Stimulated activated CD4-positive, alpha-beta T cell treated with anti-CD3 and anti-CD28 coated beads, Interleukin-15, amount 100 ng/mL, for 24 hours (primary cell): ENCODE measurements around the gene ZNF135.

Experiments used
- DNase-seq: peaks from one replicate; pipeline ENCODE4 v3.0.0-alpha.2; 2020

Gene ZNF135

GRCh38 chr19:58096884-58097283 is 37.8 kb downstream of the ZNF135 start:
- DNase-seq = no peak

DNA sequence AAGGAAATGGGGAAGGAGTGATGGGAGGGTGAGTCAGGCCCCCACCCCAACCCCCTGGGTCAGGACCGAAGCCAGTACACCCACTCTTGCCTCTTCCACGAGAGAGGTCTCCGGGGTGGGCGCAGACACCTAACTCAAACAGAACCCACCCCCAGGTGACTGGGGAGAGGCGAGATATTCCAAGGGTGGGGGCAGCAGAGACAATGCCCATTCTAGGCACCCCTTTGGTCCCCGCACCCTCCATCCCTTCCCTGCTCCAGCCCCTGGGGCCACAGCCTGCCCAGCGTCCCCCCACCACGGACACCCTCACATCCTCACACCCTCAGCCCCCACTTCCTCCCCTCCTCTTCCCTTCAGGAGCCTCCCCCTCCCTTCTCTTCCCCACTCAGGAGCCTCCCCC is 38.3 kb downstream of the ZNF135 start:
- DNase-seq = no peak

DNA sequence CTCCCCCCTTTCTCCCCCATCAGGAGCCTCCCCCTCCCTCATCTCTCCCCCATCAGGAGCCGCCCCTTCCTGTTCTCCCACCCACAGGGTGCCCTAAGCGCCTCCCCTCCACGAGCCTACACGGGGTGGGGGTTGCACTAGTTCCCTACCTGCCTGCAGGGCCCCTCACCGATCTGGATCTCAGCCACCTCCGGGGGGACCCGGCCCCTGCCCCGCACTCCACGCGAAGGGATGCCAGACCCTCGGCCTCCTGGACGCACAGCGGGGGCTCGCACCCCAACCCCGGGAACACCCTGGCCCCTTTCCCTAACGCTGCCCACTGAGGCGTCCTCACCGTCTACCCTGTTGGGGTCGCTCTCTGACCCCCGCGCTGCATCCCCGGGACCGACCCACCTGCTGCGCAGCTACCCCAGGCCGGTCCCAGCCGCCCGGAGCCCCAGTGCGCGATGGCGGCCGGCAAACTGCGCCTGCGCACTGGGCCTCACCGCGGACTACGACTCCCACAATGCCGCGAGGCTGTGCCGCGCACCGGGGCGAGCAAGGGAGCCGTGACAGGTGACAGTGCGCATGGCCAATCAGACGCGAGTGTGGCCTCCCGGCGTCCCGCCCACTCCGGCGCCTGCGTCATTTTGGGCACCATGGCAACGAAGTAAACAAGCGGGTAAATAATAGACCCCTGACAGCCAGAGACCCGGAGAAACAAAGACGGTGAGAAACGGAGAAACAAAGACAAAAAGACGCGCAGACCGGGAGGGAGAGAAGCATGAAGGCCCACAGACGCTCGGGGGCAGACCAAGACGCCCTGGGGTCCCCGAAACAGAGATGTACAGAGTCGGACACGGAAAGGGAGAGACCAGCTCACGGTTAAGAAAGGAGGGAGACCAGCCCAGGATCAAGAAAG is 38.9 kb downstream of the ZNF135 start, which contains the start of gene ZSCAN18:
Gene ZSCAN18 (minus strand): TSS at position 451 of the 901 bp plus-strand sequence. CDS start 7,964 bp downstream, outside the sequence.
- peak; percentile 94 for DNase-seq

DNA sequence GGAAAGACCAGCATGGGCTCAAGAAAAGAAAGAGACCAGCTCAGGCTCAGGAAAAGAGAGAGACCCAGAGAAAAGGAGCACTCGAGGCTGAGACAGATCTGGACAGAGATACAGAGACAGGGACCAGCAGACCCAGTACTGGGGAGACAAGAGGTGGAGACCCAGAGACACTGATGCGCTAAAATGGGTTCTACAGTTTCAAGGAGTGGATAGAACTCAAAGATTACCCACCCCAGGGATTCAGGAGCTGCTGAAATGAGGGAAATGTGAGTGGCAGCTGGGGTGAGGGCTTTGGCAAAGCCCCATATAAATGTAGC is 39.6 kb downstream of the ZNF135 start:
- peak; percentile 4 for DNase-seq

DNA sequence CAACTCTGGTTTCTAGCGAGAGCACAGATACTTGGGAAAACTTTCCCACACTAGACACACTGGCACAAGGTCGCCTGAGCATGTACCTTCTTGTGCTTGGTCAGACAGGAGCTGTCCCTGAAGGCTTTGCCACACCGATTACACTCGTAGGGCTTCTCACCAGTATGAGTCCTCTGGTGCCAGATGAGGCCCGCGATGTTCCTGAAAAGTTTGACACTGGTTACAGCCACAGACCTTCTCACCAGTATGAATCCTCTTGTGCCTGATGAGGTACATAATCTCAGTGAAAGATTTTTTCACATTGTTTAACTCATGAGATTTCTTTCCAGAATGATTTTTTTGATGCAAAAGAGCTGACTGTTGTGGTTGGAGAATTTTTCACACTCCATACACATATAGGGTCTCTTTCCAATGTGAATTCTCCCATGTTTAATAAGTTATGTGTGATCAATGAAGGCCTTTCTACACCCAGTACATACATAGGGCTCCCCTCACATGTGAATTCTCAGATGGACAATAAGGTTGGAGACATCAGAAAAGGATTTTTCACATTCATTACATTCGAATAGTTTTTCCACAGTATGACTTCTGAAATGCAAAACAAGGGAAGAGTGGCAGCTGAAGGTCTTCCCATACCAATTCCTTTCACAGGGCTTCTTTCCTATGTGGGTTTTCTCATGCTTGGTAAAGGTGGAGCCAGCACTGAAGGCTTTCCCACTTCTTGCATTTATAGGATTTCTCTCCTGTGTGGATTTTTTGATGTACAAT is 48.9 kb downstream of the ZNF135 start:
- no peak for DNase-seq

GRCh38 chr19:58108546-58108817 is 49.4 kb downstream of the ZNF135 start:
- no peak for DNase-seq

DNA sequence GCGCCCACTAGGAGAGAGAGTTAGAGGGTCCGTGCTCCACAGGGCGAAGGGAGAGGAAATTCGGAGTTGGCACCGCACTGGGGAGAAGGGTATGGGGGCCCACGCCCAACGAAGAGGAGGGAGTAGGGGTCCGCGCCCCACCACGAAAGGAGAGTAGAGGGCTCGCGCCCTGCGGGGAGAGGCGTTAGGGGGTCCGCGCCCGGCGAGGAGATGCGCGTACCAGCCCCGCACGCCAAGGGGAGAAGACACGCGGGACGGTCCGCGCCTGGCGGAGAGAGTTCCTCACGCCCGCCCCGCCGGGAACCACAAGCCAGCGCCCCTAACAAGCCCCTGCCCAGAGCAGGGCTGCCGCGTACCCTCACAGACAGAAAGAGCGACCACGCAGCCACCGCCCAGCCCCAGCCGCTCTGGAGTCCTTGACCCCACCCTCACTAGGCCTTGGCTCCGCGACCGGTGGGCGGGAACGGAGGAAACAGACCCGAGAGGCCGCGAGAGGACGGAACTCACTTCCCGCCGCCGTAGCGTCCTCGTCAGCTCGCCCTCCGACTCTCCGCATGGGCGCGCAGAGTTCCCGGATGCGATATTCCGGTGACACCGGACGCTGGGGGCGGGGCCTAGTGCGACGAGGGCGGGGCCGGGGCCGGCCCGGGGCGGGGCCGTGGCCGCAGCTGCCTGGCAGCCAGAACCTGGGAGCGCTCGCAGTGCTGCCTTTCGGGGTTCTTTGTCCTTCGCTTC is 58.9 kb downstream of the ZNF135 start:
- no peak for DNase-seq

- no peak for DNase-seq
These were observed 60.1 kb downstream of the ZNF135 start for GRCh38 chr19:58118979-58119733.
